Measurements from ENCODE around the gene ADSS2. TPM values are rescaled to one million over a fixed set of nuclear protein-coding genes. Genes with fewer than 3 reads are reported as not detected.

Gene ADSS2
- total and polyA plus RNA-seq, 2 donors (not counting 3 experiments of a cell fraction or from before 2014, with no cell fraction given), result 35.5 to 90.6 TPM

GRCh38 chr1:244367399-244368114, 84.2 kb downstream of the ADSS2 start:
- Histone ChIP-seq H4K20me1 (replicated peaks; ENCODE audit: control insufficient read depth, extremely low read depth, insufficient read depth, low read length) (no peaks in the 10 kb centered on the region), H3K4me3 (replicated peaks in 1 of 3; ENCODE audit: insufficient read depth in 1 of 3, low read depth in 1 of 3, low read length in 3 of 3) (no peak overlapping the region), H3K9me3 (replicated peaks; ENCODE audit: control insufficient read depth, insufficient read depth, low read length) (no peaks in the 10 kb centered on the region), H3K27ac (ENCODE audit: insufficient read depth, low read depth, low read length) (no peak overlapping the region), H3K4me1 (ENCODE audit: control insufficient read depth, extremely low read depth, insufficient read depth, low read length) (peaks cover 3% of the 10 kb centered on the region), H3K27me3 (ENCODE audit: control insufficient read depth in 2 of 2, insufficient read depth in 2 of 2, low read length in 2 of 2) (no peaks in the 10 kb centered on the region), H3K36me3 (ENCODE audit: control insufficient read depth in 2 of 2, extremely low read depth in 1 of 2, insufficient read depth in 2 of 2, low read length in 2 of 2) (no peaks in the 10 kb centered on the region), H3K79me2 (ENCODE audit: control insufficient read depth, insufficient read depth, low read length) (no peaks in the 10 kb centered on the region), H3K9me1 (replicated peaks; ENCODE audit: control insufficient read depth, extremely low read depth, insufficient read depth, low read length) (no peaks in the 10 kb centered on the region), H3K4me2 (ENCODE audit: insufficient read depth, low read length) (no peak overlapping the region), H3K9ac (replicated peaks; ENCODE audit: extremely low read depth, insufficient read depth, low read length) (no peak overlapping the region), H2AFZ (ENCODE audit: low read depth, low read length) (peak overlapping the region; percentile 74)
- dilution Hi-C loops (cut with MboI; ENCODE audit: extremely low pct_ligation_motif_present, low sequenced_read_pairs), result no loop called here
- ChIA-PET POLR2A (no interaction called here), CTCF (no interaction called here)
- peak; percentile 85 for FAIRE-seq
- BruUV-seq (replicated peaks), result no TSS peak
- TF ChIP-seq POLR2A (IDR thresholded peaks at IDR 0.05; ENCODE audit: low read depth, low read length) (no peak), GATA2 (IDR thresholded peaks at IDR 0.05; ENCODE audit: insufficient read depth, insufficient read length, low read depth, low read length) (no peak), MYC (IDR thresholded peaks at IDR 0.05; ENCODE audit: low read depth, low read length) (no peak), FOS (IDR thresholded peaks at IDR 0.05; ENCODE audit: borderline replicate concordance, insufficient read depth, low read length) (no peak), EZH2 (IDR thresholded peaks at IDR 0.05; ENCODE audit: borderline replicate concordance, low read depth, low read length, severe bottlenecking) (no peak), POLR2AphosphoS5 (IDR thresholded peaks at IDR 0.05; ENCODE audit: insufficient read depth, low read depth, low read length) (no peak), JUN (IDR thresholded peaks at IDR 0.05; ENCODE audit: borderline replicate concordance, insufficient read depth, insufficient read length, low read depth) (no peak)
- TF ChIP-seq, protein P1, sequence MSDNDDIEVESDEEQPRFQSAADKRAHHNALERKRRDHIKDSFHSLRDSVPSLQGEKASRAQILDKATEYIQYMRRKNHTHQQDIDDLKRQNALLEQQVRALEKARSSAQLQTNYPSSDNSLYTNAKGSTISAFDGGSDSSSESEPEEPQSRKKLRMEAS (IDR thresholded peaks at IDR 0.05; ENCODE audit: insufficient read depth, insufficient read length), result no peak
- TF ChIP-seq, protein P2, sequence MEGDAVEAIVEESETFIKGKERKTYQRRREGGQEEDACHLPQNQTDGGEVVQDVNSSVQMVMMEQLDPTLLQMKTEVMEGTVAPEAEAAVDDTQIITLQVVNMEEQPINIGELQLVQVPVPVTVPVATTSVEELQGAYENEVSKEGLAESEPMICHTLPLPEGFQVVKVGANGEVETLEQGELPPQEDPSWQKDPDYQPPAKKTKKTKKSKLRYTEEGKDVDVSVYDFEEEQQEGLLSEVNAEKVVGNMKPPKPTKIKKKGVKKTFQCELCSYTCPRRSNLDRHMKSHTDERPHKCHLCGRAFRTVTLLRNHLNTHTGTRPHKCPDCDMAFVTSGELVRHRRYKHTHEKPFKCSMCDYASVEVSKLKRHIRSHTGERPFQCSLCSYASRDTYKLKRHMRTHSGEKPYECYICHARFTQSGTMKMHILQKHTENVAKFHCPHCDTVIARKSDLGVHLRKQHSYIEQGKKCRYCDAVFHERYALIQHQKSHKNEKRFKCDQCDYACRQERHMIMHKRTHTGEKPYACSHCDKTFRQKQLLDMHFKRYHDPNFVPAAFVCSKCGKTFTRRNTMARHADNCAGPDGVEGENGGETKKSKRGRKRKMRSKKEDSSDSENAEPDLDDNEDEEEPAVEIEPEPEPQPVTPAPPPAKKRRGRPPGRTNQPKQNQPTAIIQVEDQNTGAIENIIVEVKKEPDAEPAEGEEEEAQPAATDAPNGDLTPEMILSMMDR (IDR thresholded peaks at IDR 0.05; ENCODE audit: extremely low read depth in 1 of 2, insufficient read depth in 1 of 2, low read depth in 1 of 2, low read length in 2 of 2), result no peak
- intact Hi-C loops (cut with micrococcal nuclease), result no loop called here
- no peak for DNase-seq (ENCODE audit: low read depth, low spot score)
